SK-N-MC (cell line): Measurements from ENCODE around the gene ALG11.

Experiments used
- EZH2 ChIP-seq: fragments of 200-600 bp; sonication (generic); IDR thresholded peaks from one replicate; pipeline ENCODE4 v1.6.1; 2017; ENCODE audit warnings: antibody characterized with exemption
- FOXP2 ChIP-seq: optimal IDR thresholded peaks from 2 replicates; pipeline ENCODE3; 2011; ENCODE audit warnings: mild to moderate bottlenecking, moderate library complexity; ENCODE audit not compliant: insufficient read depth; ENCODE audit errors: extremely low read length, control extremely low read depth
- POLR2AphosphoS5 ChIP-seq: IDR thresholded peaks from 2 replicates; pipeline ENCODE4 v1.6.1; 2012; ENCODE audit warnings: mild to moderate bottlenecking, low read depth, low read length, borderline replicate concordance

DNA sequence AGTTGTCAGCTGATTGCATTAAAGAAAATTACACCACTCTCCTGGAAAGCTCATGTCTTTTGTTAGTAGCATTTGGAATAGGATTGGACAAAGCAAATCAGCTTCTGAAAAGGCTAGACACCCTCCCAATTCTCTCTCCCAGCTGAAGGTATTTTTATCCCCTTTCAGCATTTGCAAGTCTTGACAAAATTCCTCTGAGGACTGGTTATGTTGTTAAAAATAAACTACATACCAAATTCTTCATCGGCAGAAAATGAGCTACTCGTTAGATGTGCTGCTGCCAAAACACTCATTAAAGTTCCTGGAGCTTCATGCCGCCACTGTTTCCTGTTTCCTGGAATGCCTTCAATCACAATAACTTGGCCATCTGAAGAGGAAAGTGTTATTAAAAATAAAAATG lies 49.4 kb downstream of the ALG11 start:
- TF ChIP-seq EZH2 (no peak), POLR2AphosphoS5 (no peak), FOXP2 (no peak)
